Vagina (tissue), 2 donors: ENCODE results near the gene PARVB. TPM values are rescaled to one million over a fixed set of nuclear protein-coding genes. Genes with fewer than 3 reads are reported as not detected.

ENCODE experiments used
- DNase-seq, 2 donors: peaks; one replicate each; pipeline ENCODE4 v3.0.0-alpha.2; 2017; ENCODE audit errors: extremely low spot score in 2 of 2
- H3K27ac ChIP-seq: fragments of 200-600 bp; sonication (generic); one replicate; pipeline ENCODE4 v1.5.1; 2019
- H3K27me3 ChIP-seq: fragments of 200-600 bp; sonication (generic); one replicate; pipeline ENCODE4 v1.5.1; 2019
- H3K36me3 ChIP-seq, 2 donors: fragments of 200-600 bp; sonication (generic); one replicate each; pipeline ENCODE4 v1.5.1; 2017 to 2019
- H3K4me1 ChIP-seq: fragments of 200-600 bp; sonication (generic); one replicate; pipeline ENCODE4 v1.5.1; 2019
- H3K4me3 ChIP-seq, 2 donors: fragments of 200-600 bp; sonication (generic); 1 replicate in 1 of 2; 2 replicates in 1 of 2; pipeline ENCODE4 v1.5.1; 2016 to 2019
- H3K9me3 ChIP-seq: fragments of 200-600 bp; sonication (generic); one replicate; pipeline ENCODE4 v1.5.1; 2019
- CTCF ChIP-seq, 3 experiments: fragments of 450-650 bp in 2 of 3; fragments of 200-600 bp in 1 of 3; sonication (generic) in 1 of 3; IDR thresholded peaks; one replicate each; pipeline ENCODE4 v1.5.1; 2017 to 2019; ENCODE audit warnings: antibody characterized with exemption in 3 of 3, mild to moderate bottlenecking in 2 of 3, moderate library complexity in 2 of 3
- POLR2A ChIP-seq, 2 donors: fragments of 450-650 bp; IDR thresholded peaks; one replicate each; pipeline ENCODE4 v1.6.1; 2017; ENCODE audit warnings: antibody characterized with exemption in 2 of 2, mild to moderate bottlenecking in 2 of 2, moderate library complexity in 2 of 2
- POLR2AphosphoS5 ChIP-seq, 2 donors: sonication (generic); formaldehyde crosslinking; IDR thresholded peaks; one replicate each; pipeline ENCODE4 v1.9.0; 2017; ENCODE audit warnings: antibody characterized with exemption in 2 of 2, mild to moderate bottlenecking in 2 of 2, low read depth in 1 of 2; ENCODE audit not compliant: insufficient read depth in 1 of 2
- intact Hi-C: fragments of 100-400 bp; cut with DNase I; formaldehyde crosslinking; loops from one replicate; pipeline ENCODE4 v1.15.1; 2023
- total RNA-seq: library from RNA; depleted of rRNA; stranded (reverse); fragments of >200 nt; gene quantifications from one replicate; pipeline ENCODE4 v1.2.3, GENCODE V29; 2016

Gene PARVB
- total RNA-seq, 1 donor from 2014 or later = 11.3 TPM

DNA sequence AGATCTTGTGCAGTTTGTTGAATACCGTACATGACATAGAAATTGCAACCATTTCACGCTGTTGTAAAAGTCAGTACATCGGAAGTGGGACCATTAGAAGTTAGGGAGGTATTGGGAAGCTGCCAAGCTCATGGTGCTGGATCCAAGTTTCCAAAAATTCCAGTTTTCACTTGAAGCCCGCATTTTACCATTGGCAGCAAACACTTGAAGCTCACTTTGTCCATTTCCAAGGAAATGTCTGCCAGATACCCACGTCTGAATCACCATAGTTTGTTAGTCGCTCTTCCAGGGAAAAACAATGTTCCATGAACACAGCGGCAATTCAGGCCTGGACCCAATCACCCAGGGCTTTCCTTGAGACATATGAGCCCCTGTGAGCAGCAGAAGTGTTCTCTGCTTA lies 22.6 kb upstream of the PARVB start:
- H3K9me3 ChIP-seq = no peaks in the 10 kb centered on the region
- no peak for TF ChIP-seq CTCF (IDR thresholded peaks at IDR 0.05)
- no peak for TF ChIP-seq POLR2A (IDR thresholded peaks at IDR 0.05)
- TF ChIP-seq POLR2AphosphoS5 (IDR thresholded peaks at IDR 0.05; ENCODE audit: insufficient read depth in 1 of 2, low read depth in 1 of 2) = no peak
- no peak overlapping the region for H3K4me3 ChIP-seq
- no peak overlapping the region for H3K27ac ChIP-seq
- H3K27me3 ChIP-seq = no peaks in the 10 kb centered on the region
- peaks cover 0 to 9% of the 10 kb centered on the region in 2 donors for H3K36me3 ChIP-seq
- DNase-seq = no peak
- H3K4me1 ChIP-seq = no peaks in the 10 kb centered on the region
- intact Hi-C loops = no loop called here

GRCh38 chr22:44002324-44002723 lies 21.8 kb upstream of the PARVB start:
- no peak overlapping the region for H3K4me3 ChIP-seq
- no peaks in the 10 kb centered on the region for H3K27me3 ChIP-seq
- TF ChIP-seq CTCF (IDR thresholded peaks at IDR 0.05) (no peak), POLR2A (IDR thresholded peaks at IDR 0.05) (no peak), POLR2AphosphoS5 (IDR thresholded peaks at IDR 0.05; ENCODE audit: insufficient read depth in 1 of 2, low read depth in 1 of 2) (no peak)
- no peaks in the 10 kb centered on the region for H3K9me3 ChIP-seq
- no peaks in the 10 kb centered on the region for H3K4me1 ChIP-seq
- peaks cover 0 to 1% of the 10 kb centered on the region in 2 donors for H3K36me3 ChIP-seq
- no peak for DNase-seq
- no peak overlapping the region for H3K27ac ChIP-seq
- intact Hi-C loops = no loop called here

DNA sequence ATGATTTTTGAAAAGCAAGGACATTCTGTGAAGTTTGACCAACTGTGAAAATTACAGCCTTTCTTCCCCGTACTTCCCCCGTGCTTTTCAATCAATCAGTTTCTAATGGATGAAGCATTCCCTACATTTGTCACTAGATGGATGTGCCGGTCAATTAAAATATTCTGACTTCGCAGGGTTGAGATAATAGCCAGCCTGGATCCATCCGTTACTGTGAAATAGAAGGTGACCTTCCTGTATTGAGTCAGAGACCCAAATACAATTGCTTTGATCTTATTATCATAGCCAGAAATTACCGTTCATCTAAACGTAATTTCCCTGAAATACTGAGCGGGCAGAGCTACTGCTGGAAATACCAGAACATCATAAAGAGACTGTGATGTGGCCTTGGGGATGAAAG lies 21.1 kb upstream of the PARVB start:
- no peak for DNase-seq
- no peak overlapping the region for H3K4me3 ChIP-seq
- no peak for TF ChIP-seq POLR2AphosphoS5 (IDR thresholded peaks at IDR 0.05; ENCODE audit: insufficient read depth in 1 of 2, low read depth in 1 of 2)
- TF ChIP-seq CTCF (IDR thresholded peaks at IDR 0.05) = no peak
- no peak for TF ChIP-seq POLR2A (IDR thresholded peaks at IDR 0.05)
- no peaks in the 10 kb centered on the region for H3K9me3 ChIP-seq
- H3K36me3 ChIP-seq = no peaks in the 10 kb centered on the region
- H3K27ac ChIP-seq = no peak overlapping the region
- intact Hi-C loops = no loop called here
- no peaks in the 10 kb centered on the region for H3K4me1 ChIP-seq
- H3K27me3 ChIP-seq = no peaks in the 10 kb centered on the region

DNA sequence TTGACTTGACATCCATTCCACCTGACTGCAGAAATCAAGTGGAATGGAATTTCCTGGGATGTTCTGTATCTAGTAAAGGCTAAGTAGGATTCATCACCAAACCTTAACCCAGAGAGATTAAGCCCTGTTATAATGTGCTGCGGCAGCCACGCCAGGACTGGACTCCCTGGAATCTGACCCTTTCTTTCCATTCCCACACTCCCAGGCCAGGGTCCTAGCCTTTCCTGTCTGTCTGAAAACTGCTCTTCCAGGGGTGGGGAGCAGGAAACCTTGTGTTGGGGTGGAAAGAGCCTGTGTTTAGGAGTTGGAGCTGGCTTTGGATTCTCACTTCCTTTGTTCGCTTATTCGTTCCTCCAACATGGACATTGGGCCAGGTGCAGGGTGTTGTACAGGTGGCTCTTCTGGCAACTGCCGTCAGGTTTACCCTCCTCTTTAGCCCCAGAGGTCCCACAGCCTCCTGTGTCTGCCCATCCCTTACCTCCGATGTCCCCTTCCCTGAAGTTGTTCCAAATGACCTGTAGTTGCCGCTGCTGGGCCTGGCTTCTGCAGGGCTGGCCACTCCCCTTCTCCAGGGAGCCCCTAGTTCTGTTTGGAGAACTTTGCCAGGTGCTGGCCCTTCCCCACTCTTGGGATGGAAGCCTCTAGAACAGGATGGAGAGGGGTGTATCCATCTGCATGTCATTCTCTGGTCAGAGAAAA lies 20.5 kb upstream of the PARVB start:
- TF ChIP-seq POLR2A (IDR thresholded peaks at IDR 0.05) (no peak), CTCF (IDR thresholded peaks at IDR 0.05) (no peak), POLR2AphosphoS5 (IDR thresholded peaks at IDR 0.05; ENCODE audit: insufficient read depth in 1 of 2, low read depth in 1 of 2) (no peak)
- no peaks in the 10 kb centered on the region for H3K36me3 ChIP-seq
- intact Hi-C loops = no loop called here
- H3K27ac ChIP-seq = no peak overlapping the region
- no peaks in the 10 kb centered on the region for H3K4me1 ChIP-seq
- no peaks in the 10 kb centered on the region for H3K27me3 ChIP-seq
- H3K9me3 ChIP-seq = no peaks in the 10 kb centered on the region
- no peak for DNase-seq
- H3K4me3 ChIP-seq = no peak overlapping the region

DNA sequence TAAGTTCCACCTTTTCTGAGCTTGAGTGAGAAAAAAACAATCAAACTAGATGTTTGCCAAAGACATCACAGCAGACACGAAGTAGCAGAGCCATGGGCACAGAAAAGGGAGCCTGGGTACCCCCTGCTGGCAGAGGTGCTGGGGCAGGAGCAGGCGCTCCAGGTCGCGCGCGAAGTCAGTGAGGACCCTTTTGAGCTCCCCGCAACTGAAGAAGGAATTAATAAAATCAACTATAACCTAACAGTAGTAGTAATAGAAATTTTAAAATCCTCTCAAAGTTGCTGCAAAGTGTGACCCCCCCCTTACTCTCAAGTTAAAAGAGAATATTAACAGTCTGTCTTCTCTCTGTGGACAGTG lies 20.0 kb upstream of the PARVB start:
- no peak overlapping the region for H3K4me3 ChIP-seq
- intact Hi-C loops = no loop called here
- H3K9me3 ChIP-seq = no peaks in the 10 kb centered on the region
- DNase-seq = no peak
- no peaks in the 10 kb centered on the region for H3K36me3 ChIP-seq
- H3K27me3 ChIP-seq = no peaks in the 10 kb centered on the region
- no peak for TF ChIP-seq POLR2A (IDR thresholded peaks at IDR 0.05)
- TF ChIP-seq CTCF (IDR thresholded peaks at IDR 0.05) = no peak
- TF ChIP-seq POLR2AphosphoS5 (IDR thresholded peaks at IDR 0.05; ENCODE audit: insufficient read depth in 1 of 2, low read depth in 1 of 2) = no peak
- no peak overlapping the region for H3K27ac ChIP-seq
- H3K4me1 ChIP-seq = no peaks in the 10 kb centered on the region
